GM12878 (cell line): Measurements from ENCODE around the gene CFLAR. TPM values are rescaled to one million over a fixed set of nuclear protein-coding genes. Genes with fewer than 3 reads are reported as not detected.
A peak's percentile ranks its signal among the peaks of the same experiment; 100 is the strongest.

ENCODE experiments used
- ATAC-seq: fragments of 200-7000 bp; cut with Tn5 transposase; 3 replicates; pipeline ENCODE4 v1.9.1; 2020; ENCODE audit warnings: mild to moderate bottlenecking, moderate library complexity
- BruUV-seq: library from RNA; stranded (reverse); fragments of 400-500 nt; replicated peaks from 2 replicates; lab custom pipeline; 2021; lab: Mats Ljungman, UMichigan
- CTCF ChIA-PET: fragments of 300-600 bp; sonication (Branson Sonifier 250); formaldehyde crosslinking; extraction: SDS; loops from one replicate; lab custom pipeline; 2021; ENCODE audit warnings: inconsistent platforms; lab: Yijun Ruan, JAX
- POLR2A ChIA-PET: fragments of 350-600 bp; formaldehyde crosslinking; extraction: SDS; loops from one replicate; lab custom pipeline; 2021; ENCODE audit warnings: inconsistent platforms; lab: Charles Lee
- RAD21 ChIA-PET: fragments of 300-600 bp; sonication (Branson Sonifier 250); formaldehyde crosslinking; loops from one replicate; lab custom pipeline; 2023; ENCODE audit warnings: antibody characterized with exemption; ENCODE audit not compliant: unreplicated experiment; lab: Charles Lee
- SMC1A ChIA-PET: fragments of 300-600 bp; sonication (Branson Sonifier 250); formaldehyde crosslinking; loops from one replicate; lab custom pipeline; 2023; ENCODE audit not compliant: unreplicated experiment, uncharacterized antibody; lab: Charles Lee
- DNase-seq: peaks from one replicate; pipeline ENCODE4 v3.0.0-alpha.2; 2011; ENCODE audit warnings: low read depth, low spot score
- FAIRE-seq: peaks from 3 replicates; lab custom pipeline; 2011; peaks lifted over from hg19 to GRCh38; lab: Jason Lieb, UNC
- H2AFZ ChIP-seq: 2 replicates; pipeline ENCODE4 v1.6.0; 2011; ENCODE audit warnings: low read depth, low read length, control low read depth; ENCODE audit not compliant: control insufficient read depth
- H3K27ac ChIP-seq: 2 replicates; pipeline ENCODE4 v1.5.1; 2011; ENCODE audit warnings: control low read depth; ENCODE audit not compliant: control insufficient read depth, insufficient read depth
- H3K27me3 ChIP-seq, 2 experiments: replicated peaks in 1 of 2; 2 replicates each; pipeline versions ENCODE4 v1.6.0 to v1.6.1; 2011; ENCODE audit warnings: low read length in 1 of 2; ENCODE audit not compliant: control insufficient read depth in 2 of 2, insufficient read depth in 2 of 2
- H3K36me3 ChIP-seq, 2 experiments: 2 replicates each; pipeline ENCODE4 v1.5.1; 2011; ENCODE audit warnings: low read length in 1 of 2; ENCODE audit not compliant: control insufficient read depth in 2 of 2, insufficient read depth in 2 of 2
- H3K4me1 ChIP-seq: 2 replicates; pipeline ENCODE4 v1.6.1; 2011; ENCODE audit warnings: mild to moderate bottlenecking, low read length, moderate library complexity, mixed read lengths; ENCODE audit not compliant: control insufficient read depth, insufficient read depth
- H3K4me2 ChIP-seq: 2 replicates; pipeline ENCODE4 v1.6.0; 2011; ENCODE audit warnings: control low read depth; ENCODE audit not compliant: control insufficient read depth, insufficient read depth
- H3K4me3 ChIP-seq: fragments of 200-600 bp; sonication (generic); 2 replicates; pipeline ENCODE4 v1.5.1; 2016
- H3K79me2 ChIP-seq: 2 replicates; pipeline ENCODE4 v1.6.0; 2011; ENCODE audit warnings: low read length; ENCODE audit not compliant: control insufficient read depth, insufficient read depth
- H3K9ac ChIP-seq: 2 replicates; pipeline ENCODE4 v1.8.0; 2011; ENCODE audit warnings: low read length, control low read depth, mixed read lengths; ENCODE audit not compliant: control insufficient read depth, insufficient read depth
- H3K9me3 ChIP-seq: replicated peaks from 3 replicates; pipeline ENCODE4 v1.5.1; 2011; ENCODE audit warnings: mild to moderate bottlenecking, low read length; ENCODE audit not compliant: control insufficient read depth, insufficient read depth
- H4K20me1 ChIP-seq: 2 replicates; pipeline ENCODE4 v1.6.0; 2011; ENCODE audit not compliant: control insufficient read depth, insufficient read depth
- ATF3 ChIP-seq: IDR thresholded peaks from 2 replicates; pipeline ENCODE4 v1.6.1; 2011; ENCODE audit warnings: low read depth, mild to moderate bottlenecking, low read length, moderate library complexity, borderline replicate concordance; ENCODE audit errors: extremely low read depth
- CREB1 ChIP-seq: IDR thresholded peaks from 2 replicates; pipeline ENCODE4 v1.6.1; 2012; ENCODE audit warnings: low read depth, mild to moderate bottlenecking, inconsistent platforms
- MXI1 ChIP-seq: fragments of 150-350 bp; IDR thresholded peaks from 2 replicates; pipeline ENCODE4 v1.6.1; 2011; ENCODE audit warnings: low read depth, mild to moderate bottlenecking, inconsistent platforms, low read length, improper control_type of control experiment
- RELA ChIP-seq: fragments of 450-650 bp; IDR thresholded peaks from 2 replicates; pipeline ENCODE4 v1.8.0; 2014; ENCODE audit warnings: borderline replicate concordance; ENCODE audit not compliant: partially characterized antibody
- RUNX3 ChIP-seq: IDR thresholded peaks from 2 replicates; pipeline ENCODE4 v1.6.1; 2012; ENCODE audit warnings: low read length, inconsistent platforms
- SIN3A ChIP-seq: IDR thresholded peaks from 2 replicates; pipeline ENCODE4 v1.6.1; 2012; ENCODE audit warnings: low read depth, low read length, improper control_type of control experiment
- SREBF1 ChIP-seq: IDR thresholded peaks from 2 replicates; pipeline ENCODE4 v1.6.1; 2012; ENCODE audit warnings: mild to moderate bottlenecking, low read length
- STAT3 ChIP-seq: IDR thresholded peaks from 2 replicates; pipeline ENCODE4 v1.6.1; 2011; ENCODE audit warnings: low read depth, low read length, improper control_type of control experiment
- TAF1 ChIP-seq: IDR thresholded peaks from 2 replicates; pipeline ENCODE4 v1.6.1; 2011; ENCODE audit warnings: mild to moderate bottlenecking, low read depth, low read length, borderline replicate concordance
- USF1 ChIP-seq: IDR thresholded peaks from 2 replicates; pipeline ENCODE4 v1.6.1; 2011; ENCODE audit warnings: borderline replicate concordance, low read depth, mild to moderate bottlenecking, moderate library complexity, mixed read lengths, low read length; ENCODE audit not compliant: insufficient read depth; ENCODE audit errors: extremely low read length
- WGBS: methylation state at CpG from one replicate; pipeline ENCODE4 v1.1.6; 2016; ENCODE audit warnings: low lambda C conversion rate; ENCODE audit not compliant: insufficient replicate concordance, insufficient coverage; ENCODE audit errors: missing lambda C conversion rate; 5-methylcytosine and 5-hydroxymethylcytosine counted together
- in situ Hi-C: fragments of 300-500 bp; cut with MboI; formaldehyde crosslinking; loops from 9 replicates; pipeline ENCODE4 v1.14.3; 2018; ENCODE audit warnings: mixed read lengths
- intact Hi-C: fragments of 100-400 bp; cut with micrococcal nuclease; formaldehyde crosslinking; loops from one replicate; pipeline ENCODE4 v1.14.2; 2022; ENCODE audit not compliant: unreplicated experiment
- polyA plus RNA-seq, 11 experiments: library from polyadenylated mRNA; depleted of rRNA in 4 of 11; unstranded in 6 of 11; stranded (reverse) in 5 of 11; fragments of >200 nt; fragmentation: Nextera tagmentation in 4 of 11; fragmentation: Illumina TruSeq in 1 of 11; extraction: Ambion mirVana in 4 of 11; extraction: Trizol in 1 of 11; gene quantifications; 1 replicate in 1 of 11; 2 replicates in 10 of 11; pipeline versions ENCODE4 v1.2.1 to v1.2.3, GENCODE V29; 2011 to 2016; ENCODE audit warnings: inconsistent platforms in 2 of 11, missing spikeins in 2 of 11, low read depth in 1 of 11
- total RNA-seq, 4 experiments: library from RNA; depleted of rRNA in 3 of 4; stranded (reverse); fragments of >200 nt in 3 of 4; fragmentation: Illumina TruSeq in 1 of 4; extraction: Trizol in 1 of 4; gene quantifications; 2 replicates each; pipeline versions ENCODE4 v1.2.1 to v1.2.3, GENCODE V29; 2013 to 2021

CFLAR gene
- total and polyA plus RNA-seq, 10 of the 15 experiments (the other 5 are each of a cell fraction or from before 2014, with no cell fraction given), result 80.6 to 181 (median 101) TPM

- no TSS peak for BruUV-seq
- H3K27me3 ChIP-seq, result no peaks in the 10 kb centered on the region; a peak in 2 of 4 replicates
- RAD21 ChIA-PET, result interaction anchor here (2.7 kb wide), 1 partner anchor 10 kb away, joined by 11 read pairs; no protein-coding TSS in a partner anchor
- 75% methylated on average over 9 of the region's 9 CpGs for WGBS
- no peak overlapping the region for H3K27ac ChIP-seq
- H3K36me3 ChIP-seq, result no peaks in the 10 kb centered on the region; a peak in 4 of 4 replicates
- H3K4me3 ChIP-seq, result no peak overlapping the region
- TF ChIP-seq RUNX3, result 0 out of 2 replicates have a peak, but pooled peaks have one; percentile 7
- no peak for TF ChIP-seq RELA
- H3K9ac ChIP-seq, result no peak overlapping the region
- FAIRE-seq, result no peak
- no peaks in the 10 kb centered on the region for H3K79me2 ChIP-seq
- SMC1A ChIA-PET, result interaction anchor here (1.9 kb wide), 1 partner anchor 10 kb away, joined by 6 read pairs; no protein-coding TSS in a partner anchor
- peaks cover 14% of the 10 kb centered on the region; the same call in 1 of the 2 replicates for H3K4me1 ChIP-seq
- in situ Hi-C loops, result no loop called here
- DNase-seq, result no peak
- CTCF ChIA-PET, result interaction anchor here (0.7 to 2.7 kb wide), 7 partner anchors 9 to 301 kb away, joined by 3 to 11 read pairs (median 3); partner anchors contain the start of gene CASP10
- POLR2A ChIA-PET, result no interaction called here
- peak; percentile 19; the same call in 2 of the 3 replicates for ATAC-seq
- no peaks in the 10 kb centered on the region; the same call in 1 of the 2 replicates for H4K20me1 ChIP-seq
- intact Hi-C loops, result no loop called here
- 0 out of 2 replicates have a peak overlapping the region, but pooled peaks have one; percentile 13 for H3K4me2 ChIP-seq
- H3K9me3 ChIP-seq, result peaks cover 3% of the 10 kb centered on the region; the same call in 2 of the 3 replicates
- H2AFZ ChIP-seq, result no peak overlapping the region
Observed at GRCh38 chr2:201204655-201205514, 88.9 kb downstream of the CFLAR start.

- BruUV-seq, result no TSS peak
- ChIA-PET POLR2A (interaction anchor here (0.8 kb wide), 1 partner anchor 11 kb away, joined by 3 read pairs; no protein-coding TSS in a partner anchor), RAD21 (interaction anchor here (2.7 kb wide), 1 partner anchor 10 kb away, joined by 11 read pairs; no protein-coding TSS in a partner anchor), CTCF (interaction anchor here (0.7 to 2.7 kb wide), 5 partner anchors 10 to 302 kb away, joined by 3 to 11 read pairs (median 3); partner anchors contain the start of gene CASP10), SMC1A (interaction anchor here (1.9 kb wide), 1 partner anchor 10 kb away, joined by 6 read pairs; no protein-coding TSS in a partner anchor)
- no peaks in the 10 kb centered on the region; a peak in 3 of 4 replicates for H3K36me3 ChIP-seq
- no peak overlapping the region for H2AFZ ChIP-seq
- H3K27ac ChIP-seq, result no peak overlapping the region
- no peaks in the 10 kb centered on the region for H3K79me2 ChIP-seq
- in situ Hi-C loops, result no loop called here
- DNase-seq, result no peak
- intact Hi-C loops, result no loop called here
- no peak overlapping the region for H3K4me2 ChIP-seq
- no peak for FAIRE-seq
- 88% methylated on average over 3 of the region's 3 CpGs for WGBS
- H4K20me1 ChIP-seq, result no peaks in the 10 kb centered on the region; the same call in 1 of the 2 replicates
- H3K27me3 ChIP-seq, result peaks cover 0 to 2% of the 10 kb centered on the region in 2 experiments; a peak in 3 of 4 replicates
- no peak for ATAC-seq
- TF ChIP-seq SIN3A (no peak), MXI1 (no peak), SREBF1 (no peak), ATF3 (no peak), TAF1 (no peak), USF1 (no peak), CREB1 (no peak), STAT3 (no peak)
- H3K4me3 ChIP-seq, result no peak overlapping the region
- H3K9me3 ChIP-seq, result peaks cover 3% of the 10 kb centered on the region; the same call in 2 of the 3 replicates
- no peak overlapping the region for H3K9ac ChIP-seq
- H3K4me1 ChIP-seq, result peaks cover 14% of the 10 kb centered on the region; the same call in 1 of the 2 replicates
Observed at GRCh38 chr2:201205515-201205849, 89.5 kb downstream of the CFLAR start.
